GM21723 (cell line): ENCODE results near the gene MEGF10.
"Not testable (repeated sequence)": the region's sequence is repeated elsewhere in the genome, so short reads cannot be mapped to it uniquely, and the experiment has no call there.

ENCODE experiments used
- ATAC-seq: cut with Tn5 transposase; IDR thresholded peaks from one replicate; pipeline ENCODE4 v1.9.1; 2021; ENCODE audit warnings: mild to moderate bottlenecking, moderate library complexity; ENCODE audit not compliant: unreplicated experiment

MEGF10 gene

DNA sequence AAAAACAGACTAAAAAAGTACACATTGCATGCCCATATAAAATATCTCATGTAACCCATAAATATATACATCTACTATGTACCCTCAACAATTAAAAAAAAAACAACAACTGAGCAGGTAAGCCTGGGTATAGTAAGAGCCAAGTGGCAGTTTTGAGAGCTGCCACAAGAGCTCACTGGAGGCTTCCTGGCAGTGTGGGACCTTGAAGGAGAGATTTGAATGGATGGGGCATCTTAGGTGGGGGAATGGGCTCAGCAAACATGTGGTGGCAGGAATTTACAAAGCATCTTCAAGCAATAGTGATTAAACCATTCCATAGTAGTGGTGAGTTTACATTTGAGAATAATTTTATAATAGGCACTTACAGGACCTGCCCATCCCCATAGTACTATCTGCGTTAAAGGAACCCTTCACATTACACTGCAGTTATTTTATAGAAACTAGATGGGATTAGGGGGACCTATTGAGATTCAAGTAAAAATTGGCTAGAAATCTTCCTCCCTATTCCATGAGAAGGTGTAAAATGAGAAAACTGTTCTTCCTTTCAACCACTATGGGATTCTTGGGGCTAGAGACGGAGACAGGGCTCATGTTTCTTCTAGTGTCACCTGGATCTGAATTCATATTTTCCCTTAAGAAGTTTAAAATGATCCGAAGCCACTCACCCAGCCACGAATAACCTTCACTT, 6.9 kb downstream of the MEGF10 start:
- ATAC-seq: no peak

- ATAC-seq: no peak
Observed at GRCh38 chr5:127298036-127298429, 7.4 kb downstream of the MEGF10 start.

GRCh38 chr5:127298656-127299055, 8.1 kb downstream of the MEGF10 start:
- no peak for ATAC-seq

DNA sequence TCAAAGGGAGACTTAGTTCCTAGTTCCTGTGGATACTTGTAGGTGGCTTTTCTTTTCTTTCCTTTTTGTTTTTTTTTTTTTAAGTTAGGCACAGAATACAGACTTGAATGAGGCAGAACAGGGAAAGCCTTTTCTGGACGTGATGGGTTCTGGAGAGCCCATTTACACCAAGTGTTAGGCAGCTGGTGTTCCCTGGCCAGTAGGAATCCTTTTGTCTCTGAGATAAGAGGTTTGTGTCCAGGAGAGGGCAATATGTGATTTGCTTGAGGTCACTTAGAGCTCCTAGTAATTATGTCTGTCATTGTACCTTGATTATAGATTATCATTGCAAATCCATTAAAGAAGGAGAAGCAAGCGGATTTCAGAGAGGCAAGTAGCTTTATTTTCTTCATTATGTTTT, 9.1 kb downstream of the MEGF10 start:
- no peak for ATAC-seq

DNA sequence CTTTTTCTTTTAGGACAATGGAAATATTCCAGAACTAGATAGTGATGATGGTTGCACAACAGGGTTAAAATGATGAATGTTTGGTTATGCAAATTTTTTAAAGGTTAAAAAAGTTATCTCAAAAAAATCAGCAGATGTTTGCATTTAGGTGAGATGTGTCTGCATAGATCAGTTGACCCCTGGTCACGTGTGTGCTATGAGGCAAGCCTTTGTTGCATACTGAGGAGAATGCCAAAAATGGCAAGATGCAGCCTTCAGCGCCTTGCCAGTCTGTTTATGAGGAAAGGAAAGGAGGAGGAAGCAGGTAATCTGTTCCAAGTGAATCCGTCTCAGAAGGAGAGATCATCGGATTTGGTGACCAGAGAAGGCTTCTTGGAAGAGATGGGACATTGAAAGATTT, 11.9 kb downstream of the MEGF10 start:
- ATAC-seq: no peak

GRCh38 chr5:127303404-127303803, 12.8 kb downstream of the MEGF10 start:
- ATAC-seq: no peak

- no peak for ATAC-seq
Observed at GRCh38 chr5:127305493-127305892, 14.9 kb downstream of the MEGF10 start.

DNA sequence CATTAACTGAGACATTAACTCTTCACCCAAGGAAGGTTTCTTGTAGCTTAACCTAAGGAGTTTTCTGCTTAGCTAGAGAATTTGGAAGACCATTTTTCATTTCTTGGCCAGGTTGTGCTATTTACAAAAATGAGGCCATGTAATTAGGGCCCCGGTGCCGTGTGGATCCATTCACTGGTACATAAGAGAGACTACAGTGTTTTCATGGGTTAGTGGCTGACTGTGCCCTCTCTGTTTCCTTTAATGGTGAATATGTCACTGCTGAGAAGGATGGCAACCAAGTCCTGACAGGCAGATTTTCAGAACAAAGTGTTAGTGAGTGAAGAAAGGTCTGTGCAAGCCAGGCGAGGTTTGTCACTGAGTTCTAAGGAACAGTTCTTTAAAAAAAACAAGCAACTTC, 15.4 kb downstream of the MEGF10 start:
- no peak for ATAC-seq

DNA sequence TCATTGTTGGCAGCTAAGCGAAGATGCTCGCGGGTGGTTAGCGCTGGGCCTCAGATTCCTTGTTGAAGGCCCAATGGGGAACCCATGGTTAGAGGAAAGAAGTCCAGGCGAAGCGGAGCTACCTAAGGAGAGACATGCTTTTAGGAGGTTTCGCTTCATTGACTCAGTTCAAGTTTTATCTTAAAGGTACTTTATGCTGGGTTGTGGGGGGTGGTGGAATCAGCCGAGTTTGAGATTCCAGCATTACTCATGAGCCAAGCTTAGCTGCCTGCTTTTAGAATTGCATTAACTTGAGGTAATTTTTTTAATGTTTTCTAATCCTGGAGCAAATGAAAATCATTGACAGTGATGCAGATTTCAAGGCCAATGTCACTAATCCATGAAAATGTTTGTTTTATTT, 16.1 kb downstream of the MEGF10 start:
- no peak for ATAC-seq

DNA sequence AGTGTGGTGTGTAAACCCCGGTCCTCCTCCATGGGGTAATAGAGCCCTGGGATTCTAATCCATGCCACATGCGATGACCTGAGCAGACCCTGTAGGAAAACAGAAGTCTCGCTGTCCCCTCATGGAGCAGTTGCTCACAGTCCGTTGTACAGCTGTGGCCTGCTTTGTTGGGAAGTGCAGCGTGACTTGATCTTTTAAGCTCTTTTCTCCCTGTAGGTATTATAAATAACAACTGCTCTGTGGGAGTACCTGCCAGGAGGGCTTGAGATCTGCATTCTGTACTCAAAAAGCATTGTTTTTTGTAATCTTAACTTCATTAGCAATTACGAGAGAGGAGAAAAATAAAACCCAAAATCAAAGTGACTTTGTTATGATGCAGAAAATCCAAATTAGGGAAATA, 17.3 kb downstream of the MEGF10 start:
- no peak for ATAC-seq

GRCh38 chr5:127308325-127308724, 17.7 kb downstream of the MEGF10 start:
- not testable (repeated sequence) for ATAC-seq

GRCh38 chr5:127308945-127309344, 18.3 kb downstream of the MEGF10 start:
- ATAC-seq: no peak

DNA sequence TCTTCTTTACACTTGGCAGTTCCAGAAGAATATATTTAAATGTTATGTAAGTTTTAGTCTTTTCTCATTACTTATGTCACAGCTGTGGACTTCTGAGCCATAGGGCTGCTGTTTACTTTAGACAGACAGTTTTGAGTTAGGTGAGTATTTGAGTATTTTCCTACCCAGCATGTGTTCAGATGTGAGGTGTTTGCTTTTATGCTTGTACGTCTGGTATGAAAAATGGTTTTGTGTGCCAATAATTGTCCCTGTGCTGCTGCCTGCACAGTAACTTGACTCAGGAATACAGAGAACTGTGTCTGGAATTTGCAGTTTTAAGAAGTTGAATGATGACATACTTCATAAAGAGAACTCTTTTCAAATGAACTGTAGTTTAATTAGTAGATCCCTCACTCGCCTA, 20.8 kb downstream of the MEGF10 start:
- no peak for ATAC-seq

GRCh38 chr5:127311781-127312525, 21.4 kb downstream of the MEGF10 start:
- ATAC-seq: no peak

GRCh38 chr5:127313379-127313778, 22.8 kb downstream of the MEGF10 start:
- no peak for ATAC-seq

- ATAC-seq: peak; percentile 99
Observed at GRCh38 chr5:127313847-127314473, 23.4 kb downstream of the MEGF10 start.

DNA sequence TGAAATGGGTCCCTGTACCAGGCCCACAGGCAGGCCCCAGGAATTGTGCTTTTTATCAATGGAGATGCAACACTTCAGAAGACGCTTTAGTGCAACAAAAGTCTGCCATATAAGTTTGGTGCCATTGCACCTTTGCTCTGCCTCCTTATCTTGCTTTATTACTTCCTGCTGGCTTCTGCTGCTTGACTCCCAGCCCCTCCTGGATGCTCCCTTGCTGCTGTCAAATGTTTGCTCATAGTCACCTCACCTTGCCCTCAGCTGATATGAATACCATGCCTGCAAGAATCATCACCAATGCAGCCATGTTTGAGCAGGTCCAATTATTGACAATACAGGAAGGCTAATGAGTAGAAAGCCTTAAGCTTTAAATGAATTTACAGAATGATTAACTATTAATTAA, 25.4 kb downstream of the MEGF10 start:
- no peak for ATAC-seq

DNA sequence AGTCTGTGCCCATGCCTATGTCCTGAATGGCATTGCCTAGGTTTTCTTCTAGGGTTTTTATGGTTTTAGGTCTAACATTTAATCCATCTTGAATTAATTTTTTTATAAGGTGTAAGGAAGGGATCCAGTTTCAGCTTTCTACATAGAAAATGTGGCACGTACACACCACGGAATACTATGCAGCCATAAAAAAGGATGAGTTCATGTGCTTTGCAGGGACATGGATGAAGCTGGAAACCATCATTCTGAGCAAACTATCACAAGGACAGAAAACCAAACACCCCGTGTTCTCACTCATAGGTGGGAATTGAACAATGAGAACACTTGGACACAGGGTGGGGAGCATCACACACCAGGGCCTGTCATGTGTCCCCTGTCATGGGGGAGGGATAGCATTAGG, 26.8 kb downstream of the MEGF10 start:
- ATAC-seq: not testable (repeated sequence)

GRCh38 chr5:127320032-127320965, 29.7 kb downstream of the MEGF10 start:
- peak; percentile 92 for ATAC-seq

DNA sequence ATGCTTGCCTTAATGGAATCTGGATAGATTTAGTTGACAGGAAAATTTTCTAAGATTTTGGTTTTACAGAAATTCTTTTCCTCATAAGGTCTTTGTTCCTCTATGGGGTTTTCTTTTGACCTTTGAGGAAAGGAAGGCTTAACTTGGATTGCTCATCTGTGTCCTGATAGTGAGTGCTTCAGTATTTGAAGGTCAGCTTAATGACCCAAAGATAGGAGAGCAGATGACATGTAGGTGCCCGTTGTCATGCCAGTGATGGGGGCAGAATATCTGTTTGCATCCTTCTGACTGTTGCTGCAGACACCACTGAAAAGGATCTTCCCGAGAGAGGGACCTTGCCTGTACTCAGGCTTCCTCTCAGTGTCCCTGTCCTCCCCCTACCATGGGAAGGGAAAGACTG, 30.9 kb downstream of the MEGF10 start:
- ATAC-seq: no peak

GRCh38 chr5:127322403-127322802, 31.8 kb downstream of the MEGF10 start:
- ATAC-seq: no peak
